K562 (cell line): ENCODE results near the gene ACBD3. TPM values are rescaled to one million over a fixed set of nuclear protein-coding genes. Genes with fewer than 3 reads are reported as not detected.
A peak's percentile ranks its signal among the peaks of the same experiment; 100 is the strongest.

Experiments
- ARHGAP35 ChIP-seq: fragments of 450-650 bp; IDR thresholded peaks from 2 replicates; pipeline ENCODE4 v1.6.1; 2018; ENCODE audit not compliant: partially characterized antibody
- CBX2 ChIP-seq: fragments of 200-600 bp; sonication (generic); IDR thresholded peaks from one replicate; pipeline ENCODE4 v1.6.1; 2012; ENCODE audit warnings: mild to moderate bottlenecking, low read length, inconsistent platforms; ENCODE audit not compliant: insufficient read depth, poor library complexity, severe bottlenecking
- CC2D1A ChIP-seq: fragments of 450-650 bp; IDR thresholded peaks from 2 replicates; pipeline ENCODE4 v1.6.1; 2017; ENCODE audit warnings: mild to moderate bottlenecking
- CREB1 ChIP-seq, 2 experiments: sonication (generic) in 1 of 2; formaldehyde crosslinking in 1 of 2; IDR thresholded peaks; 2 replicates each; pipeline versions ENCODE4 v1.6.1 to v1.8.0; 2012 to 2022; ENCODE audit warnings: inconsistent platforms in 1 of 2, mild to moderate bottlenecking in 1 of 2, missing genetic modification reagents in 1 of 2, moderate library complexity in 1 of 2
- CREM ChIP-seq: IDR thresholded peaks from 2 replicates; pipeline ENCODE4 v1.6.1; 2014; ENCODE audit warnings: antibody characterized with exemption, low read depth
- ESRRB ChIP-seq: fragments of 250-450 bp; sonication (Bioruptor Pico); IDR thresholded peaks from 2 replicates; pipeline ENCODE4 v1.5.0; 2020; ENCODE audit warnings: mild to moderate bottlenecking, moderate library complexity, borderline replicate concordance
- HES1 ChIP-seq: fragments of 450-650 bp; IDR thresholded peaks from 2 replicates; pipeline ENCODE4 v1.6.1; 2016; ENCODE audit warnings: low read depth, mild to moderate bottlenecking, moderate library complexity
- HINFP ChIP-seq: fragments of 450-650 bp; conservative IDR thresholded peaks from 2 replicates; pipeline ENCODE4 v1.6.1; 2016; ENCODE audit warnings: missing genetic modification characterization, low read depth, mild to moderate bottlenecking, control low read depth, missing compliant biosample characterization
- NFXL1 ChIP-seq: fragments of 450-650 bp; formaldehyde crosslinking; IDR thresholded peaks from 2 replicates; pipeline ENCODE4 v1.4.0; 2021; ENCODE audit warnings: mild to moderate bottlenecking
- NRF1 ChIP-seq, 2 experiments: fragments of 450-650 bp; IDR thresholded peaks in 1 of 2; conservative IDR thresholded peaks in 1 of 2; 2 replicates each; pipeline ENCODE4 v1.6.1; 2014; ENCODE audit warnings: mild to moderate bottlenecking in 2 of 2
- PBX2 ChIP-seq, 2 experiments: IDR thresholded peaks in 1 of 2; conservative IDR thresholded peaks in 1 of 2; 2 replicates each; pipeline ENCODE4 v1.6.1; 2016; ENCODE audit warnings: low read depth in 2 of 2, mild to moderate bottlenecking in 1 of 2, missing compliant biosample characterization in 1 of 2, missing genetic modification characterization in 1 of 2, moderate library complexity in 1 of 2
- PREB ChIP-seq: sonication (generic); formaldehyde crosslinking; IDR thresholded peaks from 2 replicates; pipeline ENCODE4 v1.8.1; 2023; ENCODE audit warnings: mild to moderate bottlenecking, missing genetic modification reagents
- RHOXF2B ChIP-seq: fragments of 250-450 bp; sonication (Bioruptor Pico); conservative IDR thresholded peaks from 2 replicates; pipeline ENCODE4 v1.5.1; 2021
- RUNX1 ChIP-seq: sonication (generic); IDR thresholded peaks from 2 replicates; pipeline ENCODE4 v1.6.1; 2016; ENCODE audit warnings: antibody characterized with exemption, low read depth
- SIN3B ChIP-seq: fragments of 450-650 bp; IDR thresholded peaks from 2 replicates; pipeline ENCODE4 v1.6.1; 2017; ENCODE audit warnings: low read depth, mild to moderate bottlenecking, moderate library complexity
- SMARCA4 ChIP-seq: fragments of 450-650 bp; IDR thresholded peaks from 2 replicates; pipeline ENCODE4 v1.6.1; 2016
- SPI1 ChIP-seq: IDR thresholded peaks from 2 replicates; pipeline ENCODE4 v1.6.1; 2011; ENCODE audit warnings: low read depth, low read length, control low read depth, borderline replicate concordance
- TAL1 ChIP-seq: fragments of 450-650 bp; IDR thresholded peaks from 2 replicates; pipeline ENCODE4 v1.6.1; 2016; ENCODE audit warnings: mild to moderate bottlenecking
- TCF15 ChIP-seq: fragments of 250-450 bp; sonication (Bioruptor Pico); IDR thresholded peaks from 2 replicates; pipeline ENCODE4 v1.8.0; 2022; ENCODE audit warnings: moderate library complexity, mild to moderate bottlenecking, inconsistent platforms
- U2AF2 ChIP-seq: fragments of 200-400 bp; formaldehyde crosslinking; optimal IDR thresholded peaks from 2 replicates; pipeline ENCODE3; 2017; ENCODE audit warnings: low read depth, mild to moderate bottlenecking, low read length
- polyA plus RNA-seq, 8 experiments: library from polyadenylated mRNA; depleted of rRNA in 4 of 8; stranded (reverse) in 5 of 8; unstranded in 3 of 8; fragments of >200 nt; fragmentation: Nextera tagmentation in 2 of 8; fragmentation: Illumina TruSeq in 1 of 8; extraction: Ambion mirVana in 2 of 8; extraction: Trizol in 1 of 8; gene quantifications; 2 replicates each; pipeline versions ENCODE4 v1.2.1 to v1.2.3, GENCODE V29; 2011 to 2014; ENCODE audit warnings: inconsistent platforms in 1 of 8, missing spikeins in 1 of 8
- total RNA-seq, 7 experiments: library from RNA; depleted of rRNA in 6 of 7; stranded (reverse); fragments of >200 nt in 6 of 7; fragmentation: Illumina TruSeq in 2 of 7; extraction: Trizol in 2 of 7; gene quantifications; 2 replicates each; pipeline versions ENCODE4 v1.2.1 to v1.2.3, GENCODE V29; 2011 to 2021; ENCODE audit warnings: low replicate concordance in 1 of 7

ACBD3 gene
- total and polyA plus RNA-seq, 9 of the 15 experiments (the other 6 are each of a cell fraction or from before 2014, with no cell fraction given): 11.1 to 36.7 (median 26.9) TPM

- TF ChIP-seq PBX2 (CRISPR knock-in tag; IDR thresholded peaks at IDR 0.05; ENCODE audit: low read depth): no peak
- TF ChIP-seq PBX2 (tag; conservative IDR thresholded peaks at IDR 0.05; ENCODE audit: low read depth): peak; percentile 83
- peak; percentile 89 for TF ChIP-seq CREM
- peak; percentile 98 for TF ChIP-seq TAL1
- no peak for TF ChIP-seq RHOXF2B (CRISPR knock-in tag)
- no peak for TF ChIP-seq HINFP
- no peak for TF ChIP-seq ESRRB
- no peak for TF ChIP-seq CBX2
- no peak for TF ChIP-seq NFXL1 (CRISPR knock-in tag)
- TF ChIP-seq U2AF2: no peak
- TF ChIP-seq PREB (CRISPR knock-in tag): no peak
- peak; percentile 72; the same call in 1 of the 2 replicates for TF ChIP-seq RUNX1
- TF ChIP-seq SMARCA4: peak; percentile 96
- peak; percentile 89 for TF ChIP-seq HES1
- no peak for TF ChIP-seq TCF15
- TF ChIP-seq CREB1 (IDR thresholded peaks at IDR 0.05): peak; percentile 85
- TF ChIP-seq CREB1 (CRISPR knock-in tag; IDR thresholded peaks at IDR 0.05): peak; percentile 69; the same call in 1 of the 2 replicates
- TF ChIP-seq NRF1 (conservative IDR thresholded peaks at IDR 0.05 in 1 of 2, IDR thresholded peaks at IDR 0.05 in 1 of 2): peak; percentile 84 to 86
- TF ChIP-seq SPI1: no peak
- no peak for TF ChIP-seq SIN3B
- peak; percentile 25 for TF ChIP-seq ARHGAP35
- peak; percentile 94; the same call in 1 of the 2 replicates for TF ChIP-seq CC2D1A
These were observed 75.3 kb downstream of the ACBD3 start (continued) for GRCh38 chr1:226111098-226111882.
